Measurements from ENCODE around the gene BCL2. TPM values are rescaled to one million over a fixed set of nuclear protein-coding genes. Genes with fewer than 3 reads are reported as not detected.

The BCL2 gene
- 3.4 and 4.1 TPM in 2 replicates for total RNA-seq (2014; rRNA removed; shearing (Covaris generic))

GRCh38 chr18:63319383-63320122, at the start of gene BCL2:
Gene BCL2 (minus strand): TSS chr18:63319769.

GRCh38 chr18:63367053-63367953, 47.7 kb upstream of the BCL2 start, which contains the start of gene KDSR:
Gene KDSR (minus strand): TSS chr18:63367206. CDS start chr18:63367118, 88 bp downstream.

Small RNA genes lying within 50 kb of the gene (small RNA-seq; reads per million reads assigned to genes)
- not detected for gene AC022726.1

Other genes starting within 250 kb of the BCL2 start
- 46.3 and 53.0 TPM in 2 replicates for gene KDSR, start 47.4 kb upstream of the BCL2 start, total RNA-seq (2014; rRNA removed; shearing (Covaris generic))
- gene VPS4B, start 102.7 kb upstream of the BCL2 start, total RNA-seq (2014; rRNA removed; shearing (Covaris generic)) = 23.0 and 32.8 TPM in 2 replicates
- 0.15 and 0.45 TPM in 2 replicates for gene SERPINB5, start 157.2 kb upstream of the BCL2 start, total RNA-seq (2014; rRNA removed; shearing (Covaris generic))
- not detected in 2 replicates for gene SERPINB12, start 222.6 kb upstream of the BCL2 start, total RNA-seq (2014; rRNA removed; shearing (Covaris generic))